Body of pancreas (tissue), 4 donors: ENCODE data around the gene KIF17.
"Not testable (repeated sequence)": the region's sequence is repeated elsewhere in the genome, so short reads cannot be mapped to it uniquely, and the experiment has no call there.

Experiments
- POLR2A ChIP-seq, 3 donors: fragments of 450-650 bp; IDR thresholded peaks; one replicate each; pipeline ENCODE4 v1.6.1; 2016; ENCODE audit warnings: antibody characterized with exemption in 3 of 3, mild to moderate bottlenecking in 2 of 3
- TF ChIP-seq, protein P1 (sequence below), 7 experiments: fragments of 450-650 bp in 4 of 7; fragments of 200-600 bp in 3 of 7; sonication (generic) in 3 of 7; IDR thresholded peaks; one replicate each; pipeline ENCODE4 v1.5.1; 2016 to 2019; ENCODE audit warnings: antibody characterized with exemption in 7 of 7

DNA sequence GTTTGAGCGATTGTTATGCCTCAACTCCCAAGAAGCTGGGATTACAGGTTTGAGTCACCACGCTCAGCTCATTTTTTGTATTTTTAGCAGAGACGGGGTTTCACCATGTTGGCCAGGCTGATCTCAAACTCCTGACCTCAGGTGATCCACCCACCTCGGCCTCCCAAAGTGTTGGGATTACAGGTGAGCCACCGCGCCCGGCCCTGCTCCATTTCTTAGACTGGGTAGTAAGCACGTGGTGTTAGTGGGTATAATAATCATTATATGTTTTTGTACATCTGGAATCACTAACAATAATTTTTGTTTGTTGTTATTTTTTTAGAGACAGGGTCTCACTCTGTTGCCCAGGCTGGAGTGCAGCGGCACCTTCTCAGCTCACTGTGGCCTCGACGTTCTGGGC, 44.2 kb downstream of the KIF17 start:
- TF ChIP-seq, protein P1, sequence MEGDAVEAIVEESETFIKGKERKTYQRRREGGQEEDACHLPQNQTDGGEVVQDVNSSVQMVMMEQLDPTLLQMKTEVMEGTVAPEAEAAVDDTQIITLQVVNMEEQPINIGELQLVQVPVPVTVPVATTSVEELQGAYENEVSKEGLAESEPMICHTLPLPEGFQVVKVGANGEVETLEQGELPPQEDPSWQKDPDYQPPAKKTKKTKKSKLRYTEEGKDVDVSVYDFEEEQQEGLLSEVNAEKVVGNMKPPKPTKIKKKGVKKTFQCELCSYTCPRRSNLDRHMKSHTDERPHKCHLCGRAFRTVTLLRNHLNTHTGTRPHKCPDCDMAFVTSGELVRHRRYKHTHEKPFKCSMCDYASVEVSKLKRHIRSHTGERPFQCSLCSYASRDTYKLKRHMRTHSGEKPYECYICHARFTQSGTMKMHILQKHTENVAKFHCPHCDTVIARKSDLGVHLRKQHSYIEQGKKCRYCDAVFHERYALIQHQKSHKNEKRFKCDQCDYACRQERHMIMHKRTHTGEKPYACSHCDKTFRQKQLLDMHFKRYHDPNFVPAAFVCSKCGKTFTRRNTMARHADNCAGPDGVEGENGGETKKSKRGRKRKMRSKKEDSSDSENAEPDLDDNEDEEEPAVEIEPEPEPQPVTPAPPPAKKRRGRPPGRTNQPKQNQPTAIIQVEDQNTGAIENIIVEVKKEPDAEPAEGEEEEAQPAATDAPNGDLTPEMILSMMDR (IDR thresholded peaks at IDR 0.05): not testable (repeated sequence)
- not testable (repeated sequence) for TF ChIP-seq POLR2A (IDR thresholded peaks at IDR 0.05)
